Ureter (tissue), 1 donor: ENCODE measurements around the gene METTL1. TPM values are rescaled to one million over a fixed set of nuclear protein-coding genes. Genes with fewer than 3 reads are reported as not detected.
"Not testable (repeated sequence)": the region's sequence is repeated elsewhere in the genome, so short reads cannot be mapped to it uniquely, and the experiment has no call there.

Source experiments
- DNase-seq: peaks from one replicate; pipeline ENCODE4 v3.0.0-alpha.2; 2020; ENCODE audit warnings: low spot score
- total RNA-seq: library from RNA; stranded (reverse); gene quantifications from one replicate; pipeline ENCODE4 v1.2.4, GENCODE V29; 2023
- donor health status: DM: yes; HTN: yes; CAD: no.

Gene METTL1
- total RNA-seq, 1 donor from 2014 or later: 50.1 TPM

- DNase-seq: no peak
Observed at GRCh38 chr12:57797933-57798332, 26.0 kb upstream of the METTL1 start.

DNA sequence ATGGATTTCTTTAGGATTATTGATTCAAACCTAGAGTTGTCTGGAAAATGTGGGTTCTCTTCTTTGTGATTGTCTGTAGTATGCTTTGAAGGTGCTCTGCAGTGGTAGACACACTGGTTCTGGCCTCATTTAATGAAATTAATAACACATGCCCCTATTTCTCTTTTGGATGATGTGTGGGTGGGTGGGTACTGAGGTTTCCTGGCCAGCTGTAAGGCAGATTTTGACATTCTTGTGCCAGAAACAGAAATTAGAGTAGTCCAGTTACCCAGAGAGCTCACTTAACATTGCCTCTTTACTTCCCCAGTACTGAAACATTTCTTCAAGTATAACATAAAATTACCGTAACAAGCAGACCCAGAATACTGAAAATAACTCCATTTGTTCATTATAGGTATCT is 25.1 kb upstream of the METTL1 start:
- DNase-seq: no peak

- no peak for DNase-seq
Observed at GRCh38 chr12:57795354-57795753, 23.4 kb upstream of the METTL1 start.

DNA sequence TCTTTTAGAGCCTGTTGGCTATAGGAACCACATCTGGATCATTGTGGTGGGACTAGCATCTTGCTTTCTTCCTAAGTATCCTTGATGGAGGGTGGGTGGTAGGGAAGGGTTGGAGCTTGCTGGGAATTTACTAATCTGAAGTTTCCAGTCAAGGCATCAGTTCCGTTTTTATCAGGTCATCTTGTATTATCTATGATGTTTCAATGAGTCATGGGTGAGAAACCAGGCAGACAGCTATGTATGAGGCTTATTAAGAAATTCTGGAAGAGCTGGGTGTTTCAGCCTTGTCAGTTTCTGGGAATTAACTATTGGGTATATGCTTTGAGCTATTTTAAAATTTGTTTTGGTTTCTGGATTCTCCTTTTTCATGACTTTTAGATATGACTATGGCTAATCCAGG is 22.0 kb upstream of the METTL1 start:
- DNase-seq: no peak

DNA sequence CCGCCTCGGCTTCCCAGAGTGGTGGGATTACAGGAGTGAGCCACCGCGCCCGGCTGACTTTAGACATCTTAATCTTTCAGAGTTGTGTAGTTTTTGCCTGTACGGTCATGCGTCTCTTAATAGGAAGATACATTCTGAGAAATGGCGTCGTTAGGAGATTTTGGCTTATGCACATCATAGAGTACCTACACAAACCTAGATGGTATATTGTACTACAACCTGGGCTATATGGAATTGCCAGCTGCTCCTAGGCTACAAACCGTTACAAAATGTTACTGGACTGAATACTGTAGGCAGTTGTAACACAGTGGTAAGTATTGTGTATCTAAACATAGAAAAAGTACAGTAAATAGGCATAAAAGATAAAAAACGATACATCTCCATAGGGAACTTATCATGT is 12.0 kb upstream of the METTL1 start:
- DNase-seq: no peak

DNA sequence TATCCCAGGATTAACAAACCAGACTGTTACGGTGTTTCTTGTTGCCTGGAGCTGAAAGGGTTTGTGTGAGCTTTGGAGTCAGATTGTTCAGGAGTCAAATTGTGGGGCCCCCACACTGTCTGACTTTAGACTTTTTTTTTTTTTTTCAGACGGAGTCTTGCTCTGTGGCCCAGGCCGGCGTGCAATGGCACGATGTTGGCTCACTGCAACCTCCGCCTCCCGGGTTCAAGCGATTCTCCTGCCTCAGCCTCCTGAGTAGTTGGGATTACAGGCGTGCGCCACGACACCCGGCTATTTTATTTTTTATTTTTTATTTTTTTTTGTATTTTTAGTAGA is 11.5 kb upstream of the METTL1 start:
- DNase-seq: no peak

GRCh38 chr12:57782608-57783465 is 10.9 kb upstream of the METTL1 start, which contains the start of gene TSFM:
Gene TSFM (plus strand): TSS chr12:57782787. CDS start chr12:57782802, 15 bp downstream.
- DNase-seq: peak; percentile 96

DNA sequence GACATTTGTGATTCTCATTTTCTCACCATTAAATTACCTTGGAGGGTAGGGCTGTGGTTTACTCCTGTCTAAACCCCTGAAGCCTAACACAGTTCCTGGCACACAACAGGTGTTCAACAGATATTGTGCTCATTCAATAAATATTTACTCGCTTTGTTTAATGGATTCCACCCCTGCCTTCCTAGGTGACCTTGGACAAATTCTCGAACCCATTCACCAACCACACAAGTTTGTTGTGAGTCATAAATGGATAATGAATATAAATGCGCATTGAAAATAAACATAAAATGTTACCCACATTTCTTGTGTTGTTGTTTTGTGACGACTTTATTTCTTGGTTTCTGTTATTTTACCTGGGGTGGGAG is 10.3 kb upstream of the METTL1 start:
- DNase-seq: no peak

DNA sequence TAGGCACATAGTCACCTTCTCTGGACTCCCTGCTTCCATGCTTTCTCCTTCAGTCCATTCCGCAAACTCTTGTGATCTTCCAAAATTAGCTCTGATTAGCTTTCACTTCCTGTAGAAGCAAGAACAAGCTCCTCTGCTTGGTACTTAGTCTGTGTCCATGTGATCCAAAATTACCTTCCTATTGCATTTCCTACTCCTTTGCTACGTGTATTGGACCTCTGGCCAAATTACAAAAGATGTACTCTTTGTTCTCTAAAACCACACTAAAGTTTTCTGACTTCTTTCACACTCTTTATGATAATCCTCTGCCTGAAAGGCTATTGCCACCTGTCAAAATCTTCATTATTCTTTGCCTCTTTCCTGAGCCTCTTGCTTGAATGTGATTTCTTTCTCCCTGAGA is 9.9 kb upstream of the METTL1 start:
- DNase-seq: no peak

GRCh38 chr12:57781244-57781643 is 9.3 kb upstream of the METTL1 start:
- DNase-seq: no peak

GRCh38 chr12:57780284-57780897 is 8.5 kb upstream of the METTL1 start:
- DNase-seq: no peak

- DNase-seq: no peak
Observed at GRCh38 chr12:57779736-57780135, 7.8 kb upstream of the METTL1 start.

DNA sequence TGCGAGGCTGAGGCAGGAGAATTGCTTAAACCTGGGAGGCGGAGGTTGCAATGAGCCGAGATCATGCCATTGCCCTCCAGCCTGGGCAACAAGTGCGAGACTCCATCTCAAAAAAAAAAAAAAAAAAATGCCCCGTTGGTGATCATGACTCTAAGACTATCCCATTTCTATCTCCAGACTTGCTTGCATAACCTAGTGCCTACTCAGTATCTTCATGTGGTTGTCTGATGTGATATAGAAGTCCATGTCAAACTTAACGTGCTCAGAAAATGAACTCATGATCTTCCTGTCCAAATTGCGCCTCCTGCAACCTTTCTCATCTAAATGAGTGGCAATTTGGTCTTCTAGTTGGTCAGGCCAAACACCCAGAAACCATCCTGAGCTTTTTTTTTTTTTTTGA is 6.0 kb upstream of the METTL1 start:
- DNase-seq: no peak

DNA sequence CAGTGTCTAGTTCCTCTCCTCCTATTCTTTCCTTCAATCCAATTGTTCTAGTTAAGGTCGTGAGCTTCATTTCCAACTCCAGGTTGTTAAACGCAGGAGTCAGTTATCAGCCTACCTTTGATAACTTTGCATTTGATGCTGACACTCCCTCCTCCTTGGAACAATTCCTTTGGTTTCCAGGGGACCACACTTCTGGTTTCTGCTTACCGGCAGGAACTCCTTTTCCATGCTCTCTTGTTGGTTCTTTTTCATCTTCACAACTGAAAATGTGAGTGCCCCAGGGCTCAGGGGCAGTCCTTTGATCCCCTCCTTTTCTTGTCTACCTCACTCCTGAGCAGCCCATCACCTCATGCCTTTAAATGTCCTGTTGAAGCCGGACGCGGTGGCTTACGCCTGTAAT is 5.5 kb upstream of the METTL1 start:
- DNase-seq: no peak

GRCh38 chr12:57776247-57776587 is 4.3 kb upstream of the METTL1 start:
- no peak for DNase-seq

GRCh38 chr12:57775563-57776246 is 3.8 kb upstream of the METTL1 start:
- no peak for DNase-seq

- no peak for DNase-seq
Observed at GRCh38 chr12:57775044-57775443, 3.1 kb upstream of the METTL1 start.

DNA sequence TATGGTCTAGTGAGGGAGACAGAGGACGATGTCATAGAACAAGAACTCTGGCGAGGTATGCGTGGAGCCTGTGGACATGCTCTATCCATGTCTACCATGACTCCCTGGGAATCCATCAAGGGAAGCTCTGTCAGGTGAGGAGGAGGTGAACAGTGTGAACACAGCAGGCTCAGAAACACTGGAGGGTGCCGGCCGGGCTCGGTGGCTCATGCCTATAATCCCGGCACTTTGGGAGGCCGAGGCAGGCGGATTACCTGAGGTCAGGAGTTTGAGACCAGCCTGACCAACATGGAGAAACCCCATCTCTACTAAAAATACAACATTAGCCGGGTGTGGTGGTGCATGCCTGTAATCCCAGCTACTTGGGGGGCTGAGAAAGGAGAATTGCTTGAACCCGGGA is 2.7 kb upstream of the METTL1 start:
- not testable (repeated sequence) for DNase-seq

GRCh38 chr12:57772429-57773322 is 771 bp upstream of the METTL1 start, which contains the start of gene EEF1AKMT3:
Gene EEF1AKMT3 (plus strand): TSS chr12:57772614. CDS start chr12:57772725, 111 bp downstream.
- peak; percentile 80 for DNase-seq

DNA sequence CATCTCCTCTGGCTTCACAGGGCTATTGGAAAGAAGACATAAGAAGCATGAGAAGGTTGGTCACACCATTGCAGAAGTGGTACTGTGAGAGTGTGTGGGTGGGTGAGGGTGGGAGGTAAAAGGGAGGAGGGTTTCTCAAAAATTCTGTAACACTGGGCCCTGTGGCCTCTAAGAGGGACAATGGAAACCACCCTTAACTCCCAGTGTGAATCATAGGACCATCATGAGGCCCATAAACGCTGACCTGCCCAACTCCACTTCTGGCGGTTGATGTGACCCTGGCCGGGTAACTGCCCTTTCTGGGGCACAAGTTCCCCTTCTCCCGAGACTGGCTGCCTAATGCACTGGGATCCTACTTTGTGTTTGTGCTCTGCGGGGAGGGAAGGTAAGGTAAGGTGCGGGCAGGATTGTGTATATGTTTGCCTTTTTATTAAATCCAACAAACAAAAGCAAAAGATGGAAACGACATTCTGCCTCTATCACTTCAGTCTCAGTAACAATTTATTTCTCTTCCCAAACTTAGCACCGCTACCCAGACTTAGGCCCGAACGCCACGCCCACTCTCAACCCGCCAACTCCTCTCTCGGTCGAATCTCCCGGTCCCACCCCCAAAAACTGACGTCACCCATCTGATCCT is 551 bp downstream of the METTL1 start:
- DNase-seq: peak; percentile 93

GRCh38 chr12:57770734-57771133 is 1.2 kb downstream of the METTL1 start:
- DNase-seq: no peak
